ENCODE results near the gene TMEM87A.

Gene TMEM87A

DNA sequence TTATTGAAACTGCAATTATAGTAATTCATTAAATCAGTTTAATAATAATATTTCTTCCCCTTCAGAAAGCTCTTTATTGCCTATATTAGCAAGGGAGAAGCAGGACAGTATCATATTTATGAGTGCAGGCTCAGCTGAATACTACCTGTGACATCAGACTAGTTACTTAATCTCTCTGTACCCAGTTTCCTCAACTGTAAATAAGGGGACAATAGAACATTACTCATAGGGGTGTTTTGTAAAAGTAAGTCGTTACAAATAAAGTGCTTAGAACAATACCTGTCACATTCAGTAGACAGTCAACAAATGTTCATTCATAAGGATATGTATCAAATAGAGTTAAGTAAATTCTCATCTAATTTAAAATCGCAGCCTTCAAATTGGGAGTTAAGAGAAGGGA, 53.0 kb downstream of the TMEM87A start:
- H3K4me3 ChIP-seq (ENCODE audit: low read depth, low read length): no peak overlapping the region
- TF ChIP-seq, protein P1, sequence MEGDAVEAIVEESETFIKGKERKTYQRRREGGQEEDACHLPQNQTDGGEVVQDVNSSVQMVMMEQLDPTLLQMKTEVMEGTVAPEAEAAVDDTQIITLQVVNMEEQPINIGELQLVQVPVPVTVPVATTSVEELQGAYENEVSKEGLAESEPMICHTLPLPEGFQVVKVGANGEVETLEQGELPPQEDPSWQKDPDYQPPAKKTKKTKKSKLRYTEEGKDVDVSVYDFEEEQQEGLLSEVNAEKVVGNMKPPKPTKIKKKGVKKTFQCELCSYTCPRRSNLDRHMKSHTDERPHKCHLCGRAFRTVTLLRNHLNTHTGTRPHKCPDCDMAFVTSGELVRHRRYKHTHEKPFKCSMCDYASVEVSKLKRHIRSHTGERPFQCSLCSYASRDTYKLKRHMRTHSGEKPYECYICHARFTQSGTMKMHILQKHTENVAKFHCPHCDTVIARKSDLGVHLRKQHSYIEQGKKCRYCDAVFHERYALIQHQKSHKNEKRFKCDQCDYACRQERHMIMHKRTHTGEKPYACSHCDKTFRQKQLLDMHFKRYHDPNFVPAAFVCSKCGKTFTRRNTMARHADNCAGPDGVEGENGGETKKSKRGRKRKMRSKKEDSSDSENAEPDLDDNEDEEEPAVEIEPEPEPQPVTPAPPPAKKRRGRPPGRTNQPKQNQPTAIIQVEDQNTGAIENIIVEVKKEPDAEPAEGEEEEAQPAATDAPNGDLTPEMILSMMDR (IDR thresholded peaks at IDR 0.05; ENCODE audit: control insufficient read depth, extremely low read depth, insufficient read depth): no peak
- no peak for DNase-seq (ENCODE audit: low read depth)

DNA sequence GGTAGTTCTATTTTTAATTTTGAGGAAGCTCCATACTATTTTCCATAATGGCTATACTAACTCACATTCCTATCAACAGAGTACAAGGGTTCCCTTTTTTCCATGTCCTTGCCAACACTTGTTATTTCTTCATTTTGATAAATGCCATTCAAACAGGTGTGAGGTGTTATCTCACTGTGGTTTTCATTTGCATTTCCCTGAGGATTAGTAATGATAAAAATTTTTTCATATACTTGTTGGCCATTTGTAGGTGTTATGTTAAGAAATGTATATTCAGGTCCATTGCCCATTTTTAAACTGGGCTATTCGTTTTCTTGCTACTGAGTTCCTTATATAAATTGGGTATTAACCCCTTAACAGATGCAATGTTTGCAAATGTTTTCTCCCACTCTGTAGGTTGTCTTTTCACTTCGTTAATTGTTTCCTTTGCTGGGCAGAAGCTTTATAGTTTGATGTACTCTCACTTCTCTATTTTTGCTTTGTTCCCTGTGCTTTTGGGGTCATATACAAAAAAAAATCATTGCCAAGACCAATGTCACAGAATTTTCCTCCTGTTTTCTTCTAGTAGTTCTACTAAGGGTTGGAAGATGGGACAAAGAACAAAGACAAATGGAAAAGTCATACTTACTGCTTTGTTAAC, 54.2 kb downstream of the TMEM87A start:
- no peak for DNase-seq (ENCODE audit: low read depth)
- no peak overlapping the region for H3K4me3 ChIP-seq (ENCODE audit: low read depth, low read length)
- TF ChIP-seq, protein P1 (IDR thresholded peaks at IDR 0.05; ENCODE audit: control insufficient read depth, extremely low read depth, insufficient read depth): no peak

DNA sequence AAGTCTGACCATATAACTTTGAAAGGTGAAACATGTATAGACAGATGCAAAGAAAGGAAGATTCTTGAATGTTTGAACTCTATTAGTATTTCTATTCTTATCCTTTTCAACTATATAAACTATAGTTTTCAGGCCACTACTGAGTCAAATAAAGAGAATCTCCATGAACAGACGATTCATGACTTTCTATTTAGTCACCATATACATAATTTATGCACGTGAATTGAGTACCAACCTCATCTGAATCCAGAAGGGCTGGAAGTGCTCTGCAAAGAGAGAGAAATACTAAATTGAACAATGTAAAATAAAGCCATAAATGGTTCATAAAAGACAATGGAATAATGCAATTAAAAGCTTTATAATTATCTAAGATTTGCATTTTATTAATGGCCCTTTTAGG, 55.7 kb downstream of the TMEM87A start:
- TF ChIP-seq, protein P1 (IDR thresholded peaks at IDR 0.05; ENCODE audit: control insufficient read depth, extremely low read depth, insufficient read depth): no peak
- no peak for DNase-seq (ENCODE audit: low read depth)
- H3K4me3 ChIP-seq (ENCODE audit: low read depth, low read length): no peak overlapping the region

DNA sequence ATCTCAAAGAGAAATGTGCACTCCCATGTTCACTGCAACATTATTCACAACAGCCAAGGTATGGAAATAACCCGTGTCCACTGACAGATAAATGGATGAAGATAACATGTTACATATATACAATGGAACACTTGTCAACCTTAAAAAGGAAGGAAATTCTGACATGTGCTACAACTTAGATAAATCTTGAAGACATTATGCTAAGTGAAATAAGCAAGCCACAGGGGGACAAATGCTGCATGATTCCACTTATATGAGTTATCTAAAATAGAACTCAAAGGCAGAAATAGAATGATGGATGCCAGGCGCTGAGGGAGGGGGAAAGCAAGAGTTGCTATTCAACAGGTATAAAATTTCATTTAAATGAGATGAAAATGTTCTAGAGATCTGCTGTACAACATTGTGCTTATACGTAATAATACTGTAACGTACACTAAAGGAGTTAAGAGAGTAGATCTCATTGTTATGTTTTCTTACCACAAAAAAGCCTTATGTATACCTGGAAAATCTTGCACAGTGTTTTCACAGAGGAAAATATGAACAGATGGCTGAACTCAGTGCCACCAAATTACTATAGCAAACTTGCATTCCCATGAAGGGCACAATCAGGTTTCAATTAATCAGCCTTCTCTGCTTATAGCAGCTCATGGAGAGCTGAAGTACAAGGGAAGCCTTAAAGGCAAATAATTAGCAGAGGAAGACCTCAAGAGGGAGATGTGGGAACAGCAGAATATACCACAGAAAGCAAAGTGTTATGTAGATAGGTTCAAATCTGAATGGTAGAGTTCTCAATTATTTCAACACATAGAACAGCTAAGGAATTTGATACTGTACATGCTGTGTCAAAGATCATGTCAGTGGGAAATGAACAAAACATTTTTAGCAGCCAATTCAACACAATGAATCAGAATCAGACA, 57.1 kb downstream of the TMEM87A start:
- no peak for DNase-seq (ENCODE audit: low read depth)
- H3K4me3 ChIP-seq (ENCODE audit: low read depth, low read length): no peak overlapping the region

DNA sequence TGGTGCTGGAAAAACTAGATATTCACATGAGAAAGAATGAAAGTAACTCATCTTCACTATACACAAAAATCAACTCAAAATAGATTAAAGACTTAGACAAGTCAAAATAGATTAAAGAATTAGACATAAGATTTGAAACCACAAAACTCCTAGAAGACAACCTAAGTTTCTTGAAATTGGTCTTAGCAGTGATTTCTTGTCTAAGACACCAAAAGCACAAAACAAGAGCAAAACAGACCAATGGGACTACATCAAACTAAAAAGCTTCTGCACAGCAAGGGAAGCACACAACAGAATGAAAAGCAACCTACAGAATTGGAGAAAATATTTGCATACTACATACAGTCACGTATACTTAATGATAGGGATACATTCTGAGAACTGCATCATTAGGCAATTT, 58.6 kb downstream of the TMEM87A start:
- no peak for DNase-seq (ENCODE audit: low read depth)
- TF ChIP-seq, protein P1 (IDR thresholded peaks at IDR 0.05; ENCODE audit: control insufficient read depth, extremely low read depth, insufficient read depth): no peak
- no peak overlapping the region for H3K4me3 ChIP-seq (ENCODE audit: low read depth, low read length)

More for the DNA sequence above, 57.1 kb downstream of the TMEM87A start:
- TF ChIP-seq, protein P1 (IDR thresholded peaks at IDR 0.05; ENCODE audit: control insufficient read depth, extremely low read depth, insufficient read depth): peak; percentile 40

DNA sequence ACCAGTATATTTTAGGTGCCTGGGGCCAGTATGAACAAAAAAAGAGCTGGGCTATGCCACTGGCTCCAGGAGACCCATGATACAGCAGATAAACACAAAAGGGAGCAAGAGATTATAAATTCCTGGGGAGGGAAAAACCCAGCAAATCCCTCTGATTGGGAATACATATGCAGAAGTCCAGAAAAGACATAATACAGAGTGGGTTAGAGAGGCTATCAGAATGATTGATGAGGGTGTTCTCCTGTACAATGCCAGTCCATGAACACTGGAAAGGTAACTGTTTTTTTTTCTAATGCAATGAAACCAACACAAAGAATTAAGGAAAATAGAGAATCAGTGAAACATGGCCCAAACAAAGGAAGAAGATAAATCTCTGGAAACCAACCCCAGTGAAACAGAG, 59.7 kb downstream of the TMEM87A start:
- TF ChIP-seq, protein P1 (IDR thresholded peaks at IDR 0.05; ENCODE audit: control insufficient read depth, extremely low read depth, insufficient read depth): no peak
- no peak for DNase-seq (ENCODE audit: low read depth)
- H3K4me3 ChIP-seq (ENCODE audit: low read depth, low read length): no peak overlapping the region
